ENCODE data around the gene RAD51B.

DNA sequence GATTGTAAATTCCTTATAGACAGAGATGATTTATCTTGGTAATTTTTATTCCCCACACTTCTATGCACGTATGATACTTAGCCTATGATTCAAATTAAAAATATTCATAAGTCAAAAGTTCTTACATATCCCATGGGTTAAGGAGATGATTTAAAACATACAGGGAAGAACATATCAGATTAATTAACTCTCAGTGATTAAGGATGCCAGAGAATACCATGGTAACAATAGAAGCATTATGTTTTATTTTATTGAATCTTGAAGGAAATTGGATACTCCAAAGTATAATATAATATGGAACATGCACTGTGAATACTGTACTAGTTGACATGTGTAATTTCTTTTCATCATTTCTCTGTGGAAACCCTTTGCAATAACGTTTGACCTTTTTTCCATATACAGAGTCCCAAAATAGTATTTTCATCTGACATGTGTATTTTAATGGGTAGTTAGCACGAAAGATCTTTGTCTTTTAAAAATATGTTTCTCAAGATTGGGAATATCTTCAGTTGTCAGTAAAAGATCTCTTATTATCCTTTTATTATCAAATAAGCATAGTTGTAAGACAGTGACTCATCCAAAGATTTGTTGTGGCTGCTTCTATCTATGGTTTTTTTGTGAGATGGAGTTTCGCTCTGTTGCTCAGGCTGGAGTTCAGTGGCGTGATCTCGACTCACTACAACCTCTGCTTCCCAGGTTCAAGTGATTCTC, 166.7 kb downstream of the RAD51B start:
- TF ChIP-seq, protein P1, sequence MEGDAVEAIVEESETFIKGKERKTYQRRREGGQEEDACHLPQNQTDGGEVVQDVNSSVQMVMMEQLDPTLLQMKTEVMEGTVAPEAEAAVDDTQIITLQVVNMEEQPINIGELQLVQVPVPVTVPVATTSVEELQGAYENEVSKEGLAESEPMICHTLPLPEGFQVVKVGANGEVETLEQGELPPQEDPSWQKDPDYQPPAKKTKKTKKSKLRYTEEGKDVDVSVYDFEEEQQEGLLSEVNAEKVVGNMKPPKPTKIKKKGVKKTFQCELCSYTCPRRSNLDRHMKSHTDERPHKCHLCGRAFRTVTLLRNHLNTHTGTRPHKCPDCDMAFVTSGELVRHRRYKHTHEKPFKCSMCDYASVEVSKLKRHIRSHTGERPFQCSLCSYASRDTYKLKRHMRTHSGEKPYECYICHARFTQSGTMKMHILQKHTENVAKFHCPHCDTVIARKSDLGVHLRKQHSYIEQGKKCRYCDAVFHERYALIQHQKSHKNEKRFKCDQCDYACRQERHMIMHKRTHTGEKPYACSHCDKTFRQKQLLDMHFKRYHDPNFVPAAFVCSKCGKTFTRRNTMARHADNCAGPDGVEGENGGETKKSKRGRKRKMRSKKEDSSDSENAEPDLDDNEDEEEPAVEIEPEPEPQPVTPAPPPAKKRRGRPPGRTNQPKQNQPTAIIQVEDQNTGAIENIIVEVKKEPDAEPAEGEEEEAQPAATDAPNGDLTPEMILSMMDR (IDR thresholded peaks at IDR 0.05): no peak
- TF ChIP-seq POLR2AphosphoS5 (IDR thresholded peaks at IDR 0.05): no peak
